Chondrocyte (in vitro differentiated cells): ENCODE measurements around the gene CALHM3. TPM values are rescaled to one million over a fixed set of nuclear protein-coding genes. Genes with fewer than 3 reads are reported as not detected.

Source experiments
- DNase-seq: peaks from one replicate; pipeline ENCODE4 v3.0.0; 2021; ENCODE audit warnings: mixed read lengths, low spot score
- H3K27ac Mint-ChIP-seq: one replicate; pipeline ENCODE4 v1.8.0; 2021; ENCODE audit warnings: mild to moderate bottlenecking, moderate library complexity, mixed read lengths; ENCODE audit not compliant: unreplicated experiment
- H3K27me3 Mint-ChIP-seq: 2 replicates; pipeline ENCODE4 v1.8.0; 2021; ENCODE audit warnings: low read depth, mixed read lengths
- H3K36me3 Mint-ChIP-seq: 2 replicates; pipeline ENCODE4 v1.8.0; 2021; ENCODE audit warnings: low read depth, mixed read lengths
- H3K4me1 Mint-ChIP-seq: 2 replicates; pipeline ENCODE4 v1.8.0; 2021; ENCODE audit warnings: low read depth, mild to moderate bottlenecking, mixed read lengths
- H3K4me3 Mint-ChIP-seq: one replicate; pipeline ENCODE4 v1.8.0; 2021; ENCODE audit warnings: mild to moderate bottlenecking, moderate library complexity, mixed read lengths; ENCODE audit not compliant: unreplicated experiment
- H3K9me3 Mint-ChIP-seq: 2 replicates; pipeline ENCODE4 v1.8.0; 2021; ENCODE audit warnings: low read depth, mixed read lengths
- CTCF ChIP-seq: fragments of 200-600 bp; sonication (generic); IDR thresholded peaks from 2 replicates; pipeline ENCODE4 v1.5.0; 2021; ENCODE audit warnings: antibody characterized with exemption, mild to moderate bottlenecking, moderate library complexity
- total RNA-seq: library from RNA; stranded (reverse); gene quantifications from 3 replicates; pipeline ENCODE4 v1.2.1, GENCODE V29; 2021

CALHM3 gene
- total RNA-seq, 1 donor from 2014 or later, result not detected

DNA sequence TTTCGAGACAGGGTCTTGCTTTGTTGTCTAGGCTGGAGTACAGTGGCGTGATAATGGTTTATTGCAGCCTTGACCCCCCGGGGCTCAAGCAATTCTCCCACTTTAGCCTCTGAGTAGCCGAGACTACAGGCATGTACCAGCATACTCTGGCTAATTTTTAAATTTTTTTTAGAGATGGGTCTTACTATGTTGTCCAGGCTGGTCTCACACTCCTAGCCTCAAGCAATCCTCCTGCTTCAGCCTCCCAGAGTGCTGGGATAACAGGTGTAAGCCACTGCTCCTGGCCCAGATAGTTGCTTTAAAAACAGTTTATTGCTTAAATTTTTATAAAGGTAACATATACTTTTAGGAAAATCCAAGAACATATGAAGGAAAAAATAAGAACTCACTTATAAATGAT, 40.8 kb upstream of the CALHM3 start:
- DNase-seq, result peak; percentile 2
- Mint-ChIP-seq H3K36me3 (peaks cover 7% of the 10 kb centered on the region), H3K4me1 (peaks cover 7% of the 10 kb centered on the region), H3K9me3 (no peaks in the 10 kb centered on the region), H3K27ac (no peak overlapping the region), H3K4me3 (no peak overlapping the region), H3K27me3 (peaks cover 43% of the 10 kb centered on the region)
- no peak for TF ChIP-seq CTCF

DNA sequence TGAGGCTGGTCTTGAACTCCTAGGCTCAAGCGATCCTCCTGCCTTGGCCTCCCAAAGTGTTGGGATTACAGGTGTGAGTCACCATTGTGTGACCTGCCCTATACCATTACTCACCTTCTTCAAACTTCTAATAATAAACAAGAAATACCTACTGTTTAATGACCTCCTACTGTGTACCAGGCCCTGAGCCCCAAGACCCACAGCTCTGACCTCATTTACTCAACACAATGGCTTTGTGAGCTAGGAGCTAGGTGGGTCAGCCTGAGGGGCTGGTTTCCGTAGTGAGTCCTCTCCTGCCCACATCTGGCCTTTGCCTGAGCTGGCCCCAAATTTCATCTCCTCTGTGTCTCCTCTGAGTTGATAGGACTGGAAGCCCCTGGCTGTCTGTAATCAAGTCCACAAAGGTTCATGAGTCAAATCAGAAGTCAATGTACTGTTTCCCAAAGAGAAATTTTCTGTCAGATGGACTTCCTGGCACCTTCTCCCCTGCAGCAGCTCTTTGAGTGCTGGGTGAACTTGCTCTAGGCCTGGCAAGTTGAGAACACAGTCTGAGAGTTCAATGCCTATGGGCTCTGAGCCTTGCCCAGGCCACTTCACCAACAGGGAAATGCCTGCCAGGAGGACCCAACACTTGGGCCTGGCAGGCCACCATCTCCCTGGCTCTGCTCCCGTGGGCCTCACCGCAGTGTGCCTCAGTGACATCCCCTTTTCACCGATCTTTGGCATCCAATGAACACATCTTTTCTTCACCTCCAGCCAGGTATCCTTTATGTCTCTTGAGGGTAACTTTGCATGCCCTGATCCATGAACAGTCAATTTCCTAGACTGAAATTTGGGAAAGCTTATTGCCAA, 38.4 kb upstream of the CALHM3 start:
- H3K4me3 Mint-ChIP-seq, result no peak overlapping the region
- H3K36me3 Mint-ChIP-seq, result peaks cover 5% of the 10 kb centered on the region
- no peaks in the 10 kb centered on the region for H3K9me3 Mint-ChIP-seq
- peak; percentile 46 for DNase-seq
- peaks cover 13% of the 10 kb centered on the region for H3K4me1 Mint-ChIP-seq
- no peak for TF ChIP-seq CTCF
- H3K27ac Mint-ChIP-seq, result no peak overlapping the region
- peaks cover 33% of the 10 kb centered on the region for H3K27me3 Mint-ChIP-seq

DNA sequence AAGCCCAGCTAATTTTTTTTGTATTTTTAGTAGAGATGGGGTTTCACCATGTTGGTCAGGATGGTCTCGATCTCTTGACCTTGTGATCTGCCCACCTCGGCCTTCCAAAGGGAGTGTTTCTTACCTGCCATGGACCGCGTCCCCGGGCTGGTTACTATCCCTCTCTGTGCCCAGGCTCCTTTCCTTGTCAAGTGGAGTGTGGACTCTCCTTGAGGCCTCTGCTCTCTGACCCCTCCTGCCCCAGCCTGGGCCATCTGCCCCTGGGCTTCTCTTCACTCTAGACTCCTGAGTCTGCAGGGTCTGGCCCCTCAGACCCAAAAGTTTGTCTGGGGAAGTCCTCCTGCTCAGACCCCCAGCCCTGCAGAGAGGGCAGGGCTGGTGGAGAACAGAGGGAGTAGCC, 35.2 kb upstream of the CALHM3 start:
- H3K4me3 Mint-ChIP-seq, result no peak overlapping the region
- peaks cover 38% of the 10 kb centered on the region for H3K27me3 Mint-ChIP-seq
- H3K4me1 Mint-ChIP-seq, result peaks cover 13% of the 10 kb centered on the region
- no peak overlapping the region for H3K27ac Mint-ChIP-seq
- TF ChIP-seq CTCF, result no peak
- DNase-seq, result peak; percentile 40
- no peaks in the 10 kb centered on the region for H3K9me3 Mint-ChIP-seq
- H3K36me3 Mint-ChIP-seq, result peaks cover 5% of the 10 kb centered on the region

- peaks cover 36% of the 10 kb centered on the region for H3K27me3 Mint-ChIP-seq
- DNase-seq, result peak; percentile 42
- peaks cover 5% of the 10 kb centered on the region for H3K36me3 Mint-ChIP-seq
- H3K4me3 Mint-ChIP-seq, result no peak overlapping the region
- H3K27ac Mint-ChIP-seq, result no peak overlapping the region
- H3K9me3 Mint-ChIP-seq, result no peaks in the 10 kb centered on the region
- no peak for TF ChIP-seq CTCF
- H3K4me1 Mint-ChIP-seq, result peaks cover 13% of the 10 kb centered on the region
Measured at GRCh38 chr10:103513380-103514060, 34.5 kb upstream of the CALHM3 start.

DNA sequence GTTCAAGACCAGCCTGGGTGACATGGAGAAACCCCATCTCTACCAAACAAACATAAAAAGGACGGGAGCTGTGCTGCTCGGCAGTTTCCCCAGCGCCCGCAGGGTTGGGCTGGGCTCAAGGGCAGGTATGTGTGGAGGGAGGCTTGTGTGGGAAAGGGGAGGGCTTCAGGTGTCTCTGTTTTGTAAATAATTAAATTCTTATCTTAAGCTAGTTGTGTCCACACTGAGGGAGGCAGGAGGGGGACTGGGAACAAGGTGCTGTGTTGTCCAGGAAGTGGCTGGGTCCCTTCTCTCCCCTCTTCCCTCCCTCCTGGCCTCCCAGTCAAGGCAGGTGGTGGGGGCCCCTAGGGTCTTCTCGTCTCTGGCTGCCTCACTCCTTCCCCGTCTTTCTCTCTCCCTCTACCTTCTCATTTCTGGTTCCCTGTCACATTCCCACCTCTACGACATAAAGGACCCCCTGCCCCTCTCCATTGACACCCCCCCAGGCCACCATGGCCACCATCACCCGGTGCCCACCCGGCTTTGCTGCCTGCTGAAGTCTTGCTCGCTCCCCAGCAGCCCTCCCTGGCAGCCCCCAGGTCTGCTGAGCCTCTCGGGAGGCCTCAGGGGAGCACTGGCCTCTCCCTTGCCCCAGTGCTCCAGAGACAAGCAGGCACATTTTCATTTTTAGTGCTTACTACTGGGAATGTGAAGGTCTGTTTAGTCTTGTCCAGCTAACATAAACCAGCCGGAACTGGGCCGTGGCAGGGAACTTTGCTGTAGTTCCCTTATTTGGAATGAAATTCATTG, 33.7 kb upstream of the CALHM3 start:
- no peak overlapping the region for H3K27ac Mint-ChIP-seq
- H3K4me1 Mint-ChIP-seq, result peaks cover 13% of the 10 kb centered on the region
- peak; percentile 43 for DNase-seq
- TF ChIP-seq CTCF, result no peak
- H3K27me3 Mint-ChIP-seq, result peaks cover 41% of the 10 kb centered on the region
- no peaks in the 10 kb centered on the region for H3K9me3 Mint-ChIP-seq
- peaks cover 2% of the 10 kb centered on the region for H3K36me3 Mint-ChIP-seq
- H3K4me3 Mint-ChIP-seq, result no peak overlapping the region
